Measurements from ENCODE around the gene PRPF40A. TPM values are rescaled to one million over a fixed set of nuclear protein-coding genes. Genes with fewer than 3 reads are reported as not detected.

PRPF40A gene
- total and polyA plus RNA-seq, 9 of the 15 experiments (the other 6 are each of a cell fraction or from before 2014, with no cell fraction given), result 168 to 304 (median 264) TPM

- TF ChIP-seq, protein P1, sequence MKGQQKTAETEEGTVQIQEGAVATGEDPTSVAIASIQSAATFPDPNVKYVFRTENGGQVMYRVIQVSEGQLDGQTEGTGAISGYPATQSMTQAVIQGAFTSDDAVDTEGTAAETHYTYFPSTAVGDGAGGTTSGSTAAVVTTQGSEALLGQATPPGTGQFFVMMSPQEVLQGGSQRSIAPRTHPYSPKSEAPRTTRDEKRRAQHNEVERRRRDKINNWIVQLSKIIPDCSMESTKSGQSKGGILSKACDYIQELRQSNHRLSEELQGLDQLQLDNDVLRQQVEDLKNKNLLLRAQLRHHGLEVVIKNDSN (CRISPR knock-in tag; IDR thresholded peaks at IDR 0.05), result no peak
- TF ChIP-seq PRPF4 (IDR thresholded peaks at IDR 0.05; ENCODE audit: insufficient read depth, low read depth, low read length, poor library complexity, severe bottlenecking) (peak; percentile 76), MTA2 (IDR thresholded peaks at IDR 0.05; ENCODE audit: low read depth) (peak; percentile 43), XRCC5 (IDR thresholded peaks at IDR 0.05; ENCODE audit: low read depth, low read length) (peak; percentile 88), PTRF (tag; IDR thresholded peaks at IDR 0.05) (no peak), ARID3B (CRISPR knock-in tag; IDR thresholded peaks at IDR 0.05; ENCODE audit: borderline replicate concordance) (no peak), ETS2 (tag; IDR thresholded peaks at IDR 0.05; ENCODE audit: borderline replicate concordance, poor library complexity, severe bottlenecking) (no peak), PHB2 (IDR thresholded peaks at IDR 0.05; ENCODE audit: low read depth) (peak; percentile 67), SIN3B (IDR thresholded peaks at IDR 0.05; ENCODE audit: low read depth) (no peak; the same call in 1 of the 2 replicates), CBX5 (IDR thresholded peaks at IDR 0.05; ENCODE audit: borderline replicate concordance, low read depth) (no peak), TCF3 (CRISPR knock-in tag; IDR thresholded peaks at IDR 0.05) (peak; percentile 11; the same call in 1 of the 2 replicates), ZNF561 (CRISPR knock-in tag; conservative IDR thresholded peaks at IDR 0.05) (no peak), GTF3C2 (IDR thresholded peaks at IDR 0.05; ENCODE audit: borderline replicate concordance, extremely low read depth, insufficient read length) (no peak), RBFOX2 (IDR thresholded peaks at IDR 0.05; ENCODE audit: low read depth, low read length) (peak; percentile 98), MAFG (tag; conservative IDR thresholded peaks at IDR 0.05) (no peak), HSF4 (CRISPR knock-in tag; IDR thresholded peaks at IDR 0.05; ENCODE audit: borderline replicate concordance) (no peak), NCOA2 (IDR thresholded peaks at IDR 0.05; ENCODE audit: partially characterized antibody in 2 of 2) (no peak), JUNB (CRISPR knock-in tag; conservative IDR thresholded peaks at IDR 0.05) (no peak; the same call in 1 of the 2 replicates), TCFL5 (CRISPR knock-in tag; conservative IDR thresholded peaks at IDR 0.05) (no peak)
- TF ChIP-seq, protein P2, sequence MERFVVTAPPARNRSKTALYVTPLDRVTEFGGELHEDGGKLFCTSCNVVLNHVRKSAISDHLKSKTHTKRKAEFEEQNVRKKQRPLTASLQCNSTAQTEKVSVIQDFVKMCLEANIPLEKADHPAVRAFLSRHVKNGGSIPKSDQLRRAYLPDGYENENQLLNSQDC (CRISPR knock-in tag; IDR thresholded peaks at IDR 0.05), result no peak
- TF ChIP-seq, protein P3, sequence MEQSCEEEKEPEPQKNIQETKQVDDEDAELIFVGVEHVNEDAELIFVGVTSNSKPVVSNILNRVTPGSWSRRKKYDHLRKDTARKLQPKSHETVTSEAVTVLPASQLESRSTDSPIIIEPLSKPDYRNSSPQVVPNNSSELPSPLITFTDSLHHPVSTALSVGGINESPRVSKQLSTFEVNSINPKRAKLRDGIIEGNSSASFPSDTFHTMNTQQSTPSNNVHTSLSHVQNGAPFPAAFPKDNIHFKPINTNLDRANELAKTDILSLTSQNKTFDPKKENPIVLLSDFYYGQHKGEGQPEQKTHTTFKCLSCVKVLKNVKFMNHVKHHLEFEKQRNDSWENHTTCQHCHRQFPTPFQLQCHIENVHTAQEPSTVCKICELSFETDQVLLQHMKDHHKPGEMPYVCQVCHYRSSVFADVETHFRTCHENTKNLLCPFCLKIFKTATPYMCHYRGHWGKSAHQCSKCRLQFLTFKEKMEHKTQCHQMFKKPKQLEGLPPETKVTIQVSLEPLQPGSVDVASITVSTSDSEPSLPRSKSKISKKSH (CRISPR knock-in tag; IDR thresholded peaks at IDR 0.05), result no peak
Measured at GRCh38 chr2:152718076-152718908, 1.0 kb upstream of the PRPF40A start, which contains the start of gene ARL6IP6 (continued).
